Measurements from ENCODE around the gene FAT3. TPM values are rescaled to one million over a fixed set of nuclear protein-coding genes. Genes with fewer than 3 reads are reported as not detected.

FAT3 gene
- total and polyA plus RNA-seq, 7 donors, result 0.23 to 2.9 (median 1.3) TPM; not detected in 2

DNA sequence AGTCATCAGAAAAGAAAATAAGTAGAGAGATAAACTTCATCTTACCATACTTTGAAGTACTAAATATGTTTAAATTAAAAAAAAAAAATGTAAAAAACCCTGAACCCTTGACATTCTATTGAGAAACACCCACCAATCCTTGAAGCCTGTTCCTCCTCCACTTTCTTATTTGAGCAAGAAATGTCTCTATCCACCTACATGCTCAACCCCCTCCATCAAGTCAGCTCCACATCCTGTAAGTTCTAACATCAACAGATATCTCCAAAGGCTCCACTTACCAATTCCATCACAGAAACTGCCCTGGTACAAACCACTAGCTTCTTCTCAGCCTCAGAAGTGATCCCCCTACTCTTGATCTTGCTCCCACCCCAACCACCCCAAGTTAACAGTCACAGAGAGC, 32.5 kb upstream of the FAT3 start:
- H3K4me3 ChIP-seq, result no peak overlapping the region
- TF ChIP-seq, protein P1, sequence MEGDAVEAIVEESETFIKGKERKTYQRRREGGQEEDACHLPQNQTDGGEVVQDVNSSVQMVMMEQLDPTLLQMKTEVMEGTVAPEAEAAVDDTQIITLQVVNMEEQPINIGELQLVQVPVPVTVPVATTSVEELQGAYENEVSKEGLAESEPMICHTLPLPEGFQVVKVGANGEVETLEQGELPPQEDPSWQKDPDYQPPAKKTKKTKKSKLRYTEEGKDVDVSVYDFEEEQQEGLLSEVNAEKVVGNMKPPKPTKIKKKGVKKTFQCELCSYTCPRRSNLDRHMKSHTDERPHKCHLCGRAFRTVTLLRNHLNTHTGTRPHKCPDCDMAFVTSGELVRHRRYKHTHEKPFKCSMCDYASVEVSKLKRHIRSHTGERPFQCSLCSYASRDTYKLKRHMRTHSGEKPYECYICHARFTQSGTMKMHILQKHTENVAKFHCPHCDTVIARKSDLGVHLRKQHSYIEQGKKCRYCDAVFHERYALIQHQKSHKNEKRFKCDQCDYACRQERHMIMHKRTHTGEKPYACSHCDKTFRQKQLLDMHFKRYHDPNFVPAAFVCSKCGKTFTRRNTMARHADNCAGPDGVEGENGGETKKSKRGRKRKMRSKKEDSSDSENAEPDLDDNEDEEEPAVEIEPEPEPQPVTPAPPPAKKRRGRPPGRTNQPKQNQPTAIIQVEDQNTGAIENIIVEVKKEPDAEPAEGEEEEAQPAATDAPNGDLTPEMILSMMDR (IDR thresholded peaks at IDR 0.05), result no peak
- TF ChIP-seq POLR2A (IDR thresholded peaks at IDR 0.05) (no peak), POLR2AphosphoS5 (IDR thresholded peaks at IDR 0.05) (no peak), EP300 (IDR thresholded peaks at IDR 0.05) (no peak)
- intact Hi-C loops (cut with DNase I), result no loop called here

DNA sequence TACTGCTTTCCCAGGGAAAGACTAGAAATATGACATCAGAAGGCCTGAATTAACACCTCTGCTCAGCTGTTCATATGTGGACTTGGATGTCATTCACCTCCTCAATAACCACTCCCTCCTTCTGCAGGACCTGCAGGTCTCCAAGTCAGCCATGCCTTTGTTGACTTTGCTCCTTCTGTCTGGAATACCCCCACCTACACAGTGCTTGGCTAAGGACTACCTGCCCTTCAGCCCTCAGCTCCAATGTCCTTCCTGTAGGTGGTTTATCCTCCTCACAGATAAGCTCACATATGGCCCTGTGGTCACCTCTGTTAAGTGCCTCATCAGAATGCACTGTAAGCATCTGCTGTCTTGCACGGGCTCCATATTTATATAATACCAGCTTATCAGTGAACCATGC, 26.4 kb upstream of the FAT3 start:
- no peak for DNase-seq
- Histone ChIP-seq H3K27me3 (no peaks in the 10 kb centered on the region), H3K4me1 (no peaks in the 10 kb centered on the region), H3K9me3 (no peaks in the 10 kb centered on the region), H3K36me3 (no peaks in the 10 kb centered on the region), H3K4me3 (no peak overlapping the region), H3K27ac (no peak overlapping the region)
- no peak for TF ChIP-seq POLR2A (IDR thresholded peaks at IDR 0.05)
- TF ChIP-seq, protein P1 (IDR thresholded peaks at IDR 0.05), result no peak
- TF ChIP-seq EP300 (IDR thresholded peaks at IDR 0.05), result no peak
- TF ChIP-seq POLR2AphosphoS5 (IDR thresholded peaks at IDR 0.05), result no peak
- intact Hi-C loops (cut with DNase I), result no loop called here
- 49 to 73% methylated on average over 1 of the region's 1 CpG for WGBS, 2 donors

More for the DNA sequence above, 32.5 kb upstream of the FAT3 start:
- Histone ChIP-seq H3K9me3 (no peaks in the 10 kb centered on the region), H3K27ac (no peak overlapping the region), H3K27me3 (no peaks in the 10 kb centered on the region), H3K36me3 (no peaks in the 10 kb centered on the region), H3K4me1 (no peaks in the 10 kb centered on the region)
- DNase-seq, result no peak

DNA sequence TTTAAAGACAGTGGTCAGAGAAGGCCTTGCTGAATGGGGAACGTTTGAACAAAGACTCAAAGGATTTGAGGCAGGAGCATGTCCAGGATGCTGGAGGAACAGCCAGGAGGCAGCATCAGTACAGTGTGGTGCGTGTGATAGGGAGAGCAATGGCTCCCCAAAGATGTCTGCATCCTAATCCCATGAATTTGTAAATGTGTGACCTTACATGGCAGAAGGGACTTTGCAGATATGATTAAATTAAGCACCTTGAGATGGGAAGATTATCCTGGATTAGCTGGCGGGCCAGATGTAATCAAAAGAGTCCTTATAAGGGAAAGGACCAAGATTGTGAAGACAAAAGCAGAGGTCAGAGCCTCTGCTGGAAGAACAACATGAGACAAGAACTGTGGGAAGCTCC, 24.6 kb upstream of the FAT3 start:
- 73 to 74% methylated on average over 3 of the region's 3 CpGs for WGBS, 2 donors
- DNase-seq, result no peak
- no peak for TF ChIP-seq POLR2A (IDR thresholded peaks at IDR 0.05)
- TF ChIP-seq, protein P1 (IDR thresholded peaks at IDR 0.05), result no peak
- TF ChIP-seq EP300 (IDR thresholded peaks at IDR 0.05), result no peak
- TF ChIP-seq POLR2AphosphoS5 (IDR thresholded peaks at IDR 0.05), result no peak
- no peak overlapping the region for H3K4me3 ChIP-seq
- H3K9me3 ChIP-seq, result no peaks in the 10 kb centered on the region
- intact Hi-C loops (cut with DNase I), result no loop called here
- H3K27me3 ChIP-seq, result no peaks in the 10 kb centered on the region
- H3K4me1 ChIP-seq, result no peaks in the 10 kb centered on the region
- H3K27ac ChIP-seq, result no peak overlapping the region
- H3K36me3 ChIP-seq, result no peaks in the 10 kb centered on the region

DNA sequence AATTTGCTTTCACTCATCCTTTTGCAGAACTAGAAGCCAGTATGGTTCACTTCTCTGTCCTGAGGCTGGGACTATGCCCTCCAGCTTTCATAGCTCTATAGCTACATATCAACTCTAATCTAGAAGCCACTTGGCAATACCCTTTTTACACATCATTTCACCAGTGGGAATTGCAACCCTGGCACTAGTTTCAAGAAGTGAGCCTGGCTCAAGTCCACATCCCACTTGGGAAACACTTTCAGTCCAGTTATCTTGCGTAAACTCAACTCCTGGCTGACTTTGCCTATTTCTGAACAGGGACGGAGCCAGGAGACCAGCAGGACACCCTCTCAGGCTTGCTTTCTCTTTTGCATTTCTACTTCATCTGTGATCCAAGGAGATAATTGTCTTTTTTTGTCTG, 19.9 kb upstream of the FAT3 start:
- intact Hi-C loops (cut with DNase I), result no loop called here
- no peak for TF ChIP-seq POLR2A (IDR thresholded peaks at IDR 0.05)
- TF ChIP-seq EP300 (IDR thresholded peaks at IDR 0.05), result no peak
- TF ChIP-seq POLR2AphosphoS5 (IDR thresholded peaks at IDR 0.05), result no peak
- TF ChIP-seq, protein P1 (IDR thresholded peaks at IDR 0.05), result no peak
- no peak overlapping the region for H3K4me3 ChIP-seq
- peak; percentile 68 for DNase-seq
- H3K27me3 ChIP-seq, result no peaks in the 10 kb centered on the region
- H3K4me1 ChIP-seq, result no peaks in the 10 kb centered on the region
- no peaks in the 10 kb centered on the region for H3K36me3 ChIP-seq
- 62 to 64% methylated on average over 2 of the region's 2 CpGs for WGBS, 2 donors
- H3K27ac ChIP-seq, result no peak overlapping the region
- no peaks in the 10 kb centered on the region for H3K9me3 ChIP-seq

DNA sequence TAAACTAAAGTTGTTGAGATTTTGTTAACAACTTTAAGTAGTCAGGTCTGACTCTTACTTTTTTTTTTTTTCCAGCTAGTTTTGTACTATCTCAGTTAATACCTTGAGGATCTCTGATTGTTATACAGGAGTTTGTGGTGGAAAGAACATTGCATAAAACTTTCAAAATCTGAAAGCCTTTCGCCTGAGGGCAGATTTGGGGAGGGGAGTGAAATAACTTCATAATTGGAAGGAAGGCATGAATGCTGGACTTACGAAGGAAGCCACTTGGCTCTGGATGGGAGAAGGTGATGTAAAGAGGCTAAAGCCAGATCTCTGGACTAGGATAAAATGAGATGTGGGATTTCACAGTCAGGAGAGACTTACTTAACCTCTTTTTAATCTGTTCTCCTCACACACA, 18.2 kb upstream of the FAT3 start:
- WGBS, 2 donors, result 93% methylated on average over 2 of the region's 2 CpGs
- intact Hi-C loops (cut with DNase I), result no loop called here

More for the DNA sequence above, 18.2 kb upstream of the FAT3 start:
- H3K9me3 ChIP-seq, result no peaks in the 10 kb centered on the region
- H3K4me3 ChIP-seq, result no peak overlapping the region
- DNase-seq, result no peak
- H3K27me3 ChIP-seq, result no peaks in the 10 kb centered on the region
- peaks cover 0 to 1% (median 0%) of the 10 kb centered on the region in 4 donors for H3K4me1 ChIP-seq
- TF ChIP-seq, protein P1 (IDR thresholded peaks at IDR 0.05), result no peak
- TF ChIP-seq POLR2A (IDR thresholded peaks at IDR 0.05) (no peak), EP300 (IDR thresholded peaks at IDR 0.05) (no peak), POLR2AphosphoS5 (IDR thresholded peaks at IDR 0.05) (no peak)
- H3K36me3 ChIP-seq, result no peaks in the 10 kb centered on the region
- no peak overlapping the region for H3K27ac ChIP-seq

Measured in sigmoid colon (tissue), 7 donors.